Adrenal gland (tissue), 12 donors: ENCODE data around the gene TMEM150C. TPM values are rescaled to one million over a fixed set of nuclear protein-coding genes. Genes with fewer than 3 reads are reported as not detected.

Experiments used
- DNase-seq, 7 donors: peaks; one replicate each; pipeline ENCODE4 v3.0.0-alpha.2; 2019 to 2020
- H3K27ac ChIP-seq, 5 donors: fragments of 200-600 bp; sonication (generic) in 4 of 5; 1 replicate in 3 of 5; 2 replicates in 2 of 5; pipeline versions ENCODE4 v1.5.1 to v1.8.0; 2016 to 2020; ENCODE audit warnings: mild to moderate bottlenecking in 1 of 5
- H3K27me3 ChIP-seq: fragments of 200-600 bp; 2 replicates; pipeline ENCODE4 v1.8.0; 2021
- H3K36me3 ChIP-seq, 2 donors: fragments of 200-600 bp; replicated peaks in 1 of 2; 1 replicate in 1 of 2; 2 replicates in 1 of 2; pipeline versions ENCODE4 v1.5.1 to v1.8.0; 2018 to 2022
- H3K4me1 ChIP-seq, 2 donors: fragments of 200-600 bp; replicated peaks in 1 of 2; 1 replicate in 1 of 2; 2 replicates in 1 of 2; pipeline versions ENCODE4 v1.5.1 to v1.8.0; 2018 to 2021
- H3K4me3 ChIP-seq, 4 donors: fragments of 200-600 bp; sonication (generic) in 3 of 4; one replicate each; pipeline ENCODE4 v1.5.1; 2016 to 2018
- H3K9me3 ChIP-seq, 3 donors: fragments of 200-600 bp; sonication (generic) in 1 of 3; replicated peaks in 1 of 3; 1 replicate in 2 of 3; 2 replicates in 1 of 3; pipeline versions ENCODE4 v1.5.1 to v1.8.0; 2016 to 2021
- CTCF ChIP-seq, 6 experiments: fragments of 450-650 bp in 4 of 6; fragments of 200-600 bp in 2 of 6; sonication (generic) in 1 of 6; IDR thresholded peaks; 1 replicate in 5 of 6; 2 replicates in 1 of 6; pipeline versions ENCODE4 v1.5.1 to v1.8.0; 2016 to 2021; ENCODE audit warnings: antibody characterized with exemption in 6 of 6, mild to moderate bottlenecking in 2 of 6, moderate library complexity in 1 of 6
- POLR2A ChIP-seq, 2 donors: fragments of 450-650 bp; IDR thresholded peaks; one replicate each; pipeline ENCODE4 v1.6.1; 2017; ENCODE audit warnings: antibody characterized with exemption in 2 of 2, mild to moderate bottlenecking in 2 of 2, moderate library complexity in 1 of 2
- WGBS, 4 donors: extraction: QIAGEN DNeasy Blood & Tissue Kit in 2 of 4; methylation state at CpG; one replicate each; pipeline versions ENCODE4 v1.1.5 to v1.1.7; 2013 to 2017; 5-methylcytosine and 5-hydroxymethylcytosine counted together
- intact Hi-C, 2 donors: fragments of 100-400 bp; cut with DNase I; formaldehyde crosslinking; loops; one replicate each; pipeline versions ENCODE4 v1.14.1 to v1.15.0; 2022 to 2023
- polyA plus RNA-seq, 3 donors: library from polyadenylated mRNA; stranded (reverse); fragments of 200-250 nt in 2 of 3; fragments of 350-450 nt in 1 of 3; fragmentation: Illumina TruSeq in 1 of 3; extraction: RNeasy Lipid Tissue Mini Kit (QIAGEN cat#74804) in 1 of 3; gene quantifications; one replicate each; pipeline ENCODE4 v1.2.3, GENCODE V29; 2013 to 2014
- total RNA-seq, 9 donors: library from RNA; depleted of rRNA in 4 of 9; stranded (reverse); fragments of >200 nt in 4 of 9; fragments of 120-200 nt in 1 of 9; fragmentation: NEBNext Ultra II Directional in 1 of 9; extraction: Animal tissue kit (Norgen Biotek cat#: 25700) in 1 of 9; gene quantifications; one replicate each; pipeline versions ENCODE4 v1.1.0 to v1.2.4, GENCODE V29; 2013 to 2023
- donor health status: healthy with polysubstance abuse.
- donor health status: Bipolar disorder and iron deficiency.
- donor health status: DM: yes; HTN: yes; CAD: no.
- donor health status: DM: no; HTN: no; CAD: no.
- donor health status: DM: no; HTN: no; CAD: no.
- donor health status: DM: yes; HTN: yes; CAD: no.

Gene TMEM150C
- total and polyA plus RNA-seq, 12 donors = 8.0 to 254 (median 76.0) TPM

DNA sequence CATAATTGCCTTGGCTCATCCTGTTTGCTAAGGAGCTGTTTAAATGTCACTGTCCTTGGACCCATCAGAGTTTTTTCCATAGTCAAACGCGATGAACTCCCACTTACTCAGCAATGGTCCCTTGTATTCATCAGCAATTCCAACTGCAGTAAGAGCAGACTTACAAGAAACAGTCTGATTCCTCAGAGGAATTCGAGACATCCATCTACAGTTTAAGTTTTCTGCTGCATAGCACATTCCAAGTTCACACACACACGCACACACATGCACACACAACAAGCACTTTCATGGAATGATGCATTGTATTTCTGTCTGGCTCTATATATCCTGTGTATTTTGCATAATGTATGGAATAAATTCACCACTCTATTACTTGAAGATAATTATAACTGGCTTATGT is 32.7 kb upstream of the TMEM150C start:
- intact Hi-C loops = no loop called here
- H3K36me3 ChIP-seq = no peaks in the 10 kb centered on the region
- 53 to 65% (median 63%) methylated on average over 4 of the region's 4 CpGs for WGBS, 4 donors
- no peaks in the 10 kb centered on the region for H3K9me3 ChIP-seq
- H3K27me3 ChIP-seq = no peaks in the 10 kb centered on the region
- no peak overlapping the region for H3K4me3 ChIP-seq
- TF ChIP-seq CTCF (IDR thresholded peaks at IDR 0.05) (no peak), POLR2A (IDR thresholded peaks at IDR 0.05) (no peak)
- H3K27ac ChIP-seq = no peak overlapping the region
- H3K4me1 ChIP-seq = no peaks in the 10 kb centered on the region
- no peak for DNase-seq

DNA sequence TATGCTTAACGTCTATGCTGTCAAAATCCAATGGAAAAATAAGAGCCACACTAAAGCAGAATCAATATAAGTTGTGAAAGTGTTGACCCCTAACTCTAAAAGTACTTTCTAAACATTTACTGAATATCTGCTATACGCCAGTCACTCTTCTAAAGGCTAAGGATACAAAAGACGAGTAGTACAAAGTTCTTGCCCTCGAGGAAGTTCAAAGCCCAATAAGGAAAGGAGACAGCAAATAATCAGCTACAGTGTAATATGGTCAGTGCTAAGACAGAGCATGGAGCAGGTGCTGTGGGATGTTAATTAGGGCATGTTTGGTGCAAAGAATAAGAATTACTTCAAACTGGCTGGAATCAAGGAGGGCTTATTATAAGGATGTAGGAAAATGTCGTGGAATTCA is 31.6 kb upstream of the TMEM150C start:
- Histone ChIP-seq H3K9me3 (no peaks in the 10 kb centered on the region), H3K4me1 (no peaks in the 10 kb centered on the region), H3K36me3 (no peaks in the 10 kb centered on the region), H3K4me3 (no peak overlapping the region), H3K27ac (no peak overlapping the region), H3K27me3 (no peaks in the 10 kb centered on the region)
- WGBS, 4 donors = 80 to 83% (median 82%) methylated on average over 5 of the region's 5 CpGs
- DNase-seq = no peak
- intact Hi-C loops = no loop called here
- TF ChIP-seq POLR2A (IDR thresholded peaks at IDR 0.05) (no peak), CTCF (IDR thresholded peaks at IDR 0.05) (no peak)

DNA sequence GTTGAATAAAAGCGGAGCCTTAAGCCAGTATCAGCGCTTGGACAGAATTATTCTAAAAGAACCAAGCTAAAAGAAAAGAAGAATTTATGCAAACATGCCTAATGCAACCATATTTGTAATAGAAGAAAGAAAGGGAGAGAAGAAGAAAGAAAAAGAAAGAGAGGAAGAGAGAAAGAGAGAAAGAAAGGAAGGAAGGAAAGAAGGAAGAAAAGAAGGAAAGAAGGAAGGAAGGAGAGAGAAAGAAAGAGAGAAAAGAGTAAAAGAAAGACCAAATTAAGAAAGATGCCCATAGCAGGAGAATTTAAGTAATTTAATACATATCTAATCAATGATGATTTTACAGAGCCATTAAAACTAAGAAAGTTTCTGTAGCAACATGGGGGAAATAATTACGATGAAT is 30.9 kb upstream of the TMEM150C start:
- H3K27ac ChIP-seq = no peak overlapping the region
- WGBS, 4 donors = 93 to 97% (median 95%) methylated on average over 3 of the region's 3 CpGs
- H3K4me3 ChIP-seq = no peak overlapping the region
- no peaks in the 10 kb centered on the region for H3K9me3 ChIP-seq
- DNase-seq = no peak
- no peaks in the 10 kb centered on the region for H3K27me3 ChIP-seq
- TF ChIP-seq CTCF (IDR thresholded peaks at IDR 0.05) (no peak), POLR2A (IDR thresholded peaks at IDR 0.05) (no peak)
- intact Hi-C loops = no loop called here
- no peaks in the 10 kb centered on the region for H3K4me1 ChIP-seq
- H3K36me3 ChIP-seq = no peaks in the 10 kb centered on the region

DNA sequence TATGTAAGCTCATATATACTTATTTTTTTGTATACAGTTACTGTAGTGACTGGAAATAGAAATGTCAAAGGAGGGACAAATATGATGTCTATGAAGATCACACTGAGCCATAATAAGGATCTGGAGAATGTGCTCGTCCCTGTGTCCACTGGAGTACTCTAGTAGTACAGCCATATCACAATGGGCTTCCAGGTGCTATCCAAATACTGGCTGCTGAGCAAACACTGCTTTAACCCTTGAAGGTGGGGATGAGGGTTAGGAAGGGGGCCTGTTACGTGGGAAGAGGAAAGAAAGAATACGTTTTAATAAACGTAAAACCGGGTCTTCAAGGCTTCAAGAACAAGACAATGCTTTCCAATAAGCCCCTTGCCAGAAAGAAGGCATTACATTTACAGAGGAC is 29.8 kb upstream of the TMEM150C start:
- 69 to 76% (median 70%) methylated on average over 5 of the region's 5 CpGs for WGBS, 4 donors
- intact Hi-C loops = no loop called here

More for the DNA sequence above, 29.8 kb upstream of the TMEM150C start:
- TF ChIP-seq POLR2A (IDR thresholded peaks at IDR 0.05) (no peak), CTCF (IDR thresholded peaks at IDR 0.05) (no peak)
- H3K4me1 ChIP-seq = no peaks in the 10 kb centered on the region
- no peaks in the 10 kb centered on the region for H3K36me3 ChIP-seq
- H3K27ac ChIP-seq = no peak overlapping the region
- no peaks in the 10 kb centered on the region for H3K9me3 ChIP-seq
- H3K4me3 ChIP-seq = no peak overlapping the region
- DNase-seq = no peak
- no peaks in the 10 kb centered on the region for H3K27me3 ChIP-seq
